DMS 273 (cell line): ENCODE measurements around the gene ADAMTSL2.

Experiments used
- DNase-seq: peaks from one replicate; lab custom pipeline; 2025; ENCODE audit not compliant: unreplicated experiment; lab: John Stamatoyannopoulos, UW

The ADAMTSL2 gene

DNA sequence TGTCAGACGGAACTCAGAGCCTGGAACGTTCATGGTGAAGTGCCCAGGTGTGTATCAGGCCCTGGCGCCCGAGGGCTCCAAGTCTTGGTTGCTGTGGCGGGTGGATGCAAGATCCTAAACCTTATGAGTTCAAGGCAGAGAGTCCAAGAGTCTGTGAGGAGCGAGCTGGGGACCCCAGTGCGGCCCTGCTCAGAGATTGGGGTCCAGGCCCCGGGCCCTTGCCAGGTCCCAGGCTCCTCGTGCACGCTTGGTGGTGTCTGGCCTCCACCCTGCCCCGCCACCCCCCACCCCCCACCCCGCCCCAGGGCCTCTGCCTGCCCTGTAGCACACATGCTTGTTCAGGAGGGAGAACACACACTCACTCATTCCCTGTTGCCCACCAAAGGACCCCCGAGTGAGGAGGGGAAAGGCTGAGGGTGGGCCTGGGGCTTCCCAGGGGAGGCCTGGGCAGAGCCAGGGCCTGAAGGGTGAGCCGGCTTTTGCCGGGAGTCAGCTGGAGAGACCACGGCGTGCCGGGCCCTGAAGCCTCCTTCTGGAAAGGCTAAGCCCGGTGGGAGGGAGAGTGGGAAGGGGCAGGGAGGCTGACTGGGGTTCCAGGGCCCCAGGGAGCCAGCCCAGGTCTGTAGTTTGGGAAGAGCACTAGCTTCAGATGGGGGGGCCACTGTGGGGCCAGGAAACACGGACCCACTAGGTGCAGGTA is 37.5 kb downstream of the ADAMTSL2 start:
- no peak for DNase-seq

DNA sequence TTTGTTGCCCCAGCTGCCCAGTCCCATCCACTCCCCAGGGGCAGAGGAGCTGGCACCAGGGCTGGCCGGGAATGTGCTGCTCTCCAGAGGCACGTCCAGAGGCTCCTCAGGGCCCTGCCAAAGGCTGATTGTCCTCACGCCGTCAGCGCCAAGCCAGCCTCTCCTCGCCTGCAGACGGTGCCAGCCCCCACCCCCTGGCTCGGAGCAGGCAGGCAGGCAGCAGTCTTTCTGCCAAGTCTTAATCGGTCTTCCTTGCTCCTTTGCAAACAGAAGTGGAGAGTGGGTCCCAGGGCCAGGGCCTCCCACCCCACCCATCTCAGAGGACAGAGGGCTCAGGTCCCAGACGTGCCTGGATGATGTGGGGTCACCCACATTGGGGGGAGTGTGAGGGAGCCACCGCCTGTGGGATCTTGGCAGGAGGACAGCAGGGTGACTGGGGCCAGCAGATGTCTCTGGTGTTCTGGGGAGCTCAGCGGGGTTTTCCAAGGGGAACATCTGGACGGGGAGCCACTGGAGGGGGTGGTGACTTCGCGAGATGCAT is 38.4 kb downstream of the ADAMTSL2 start:
- peak; percentile 87 for DNase-seq

DNA sequence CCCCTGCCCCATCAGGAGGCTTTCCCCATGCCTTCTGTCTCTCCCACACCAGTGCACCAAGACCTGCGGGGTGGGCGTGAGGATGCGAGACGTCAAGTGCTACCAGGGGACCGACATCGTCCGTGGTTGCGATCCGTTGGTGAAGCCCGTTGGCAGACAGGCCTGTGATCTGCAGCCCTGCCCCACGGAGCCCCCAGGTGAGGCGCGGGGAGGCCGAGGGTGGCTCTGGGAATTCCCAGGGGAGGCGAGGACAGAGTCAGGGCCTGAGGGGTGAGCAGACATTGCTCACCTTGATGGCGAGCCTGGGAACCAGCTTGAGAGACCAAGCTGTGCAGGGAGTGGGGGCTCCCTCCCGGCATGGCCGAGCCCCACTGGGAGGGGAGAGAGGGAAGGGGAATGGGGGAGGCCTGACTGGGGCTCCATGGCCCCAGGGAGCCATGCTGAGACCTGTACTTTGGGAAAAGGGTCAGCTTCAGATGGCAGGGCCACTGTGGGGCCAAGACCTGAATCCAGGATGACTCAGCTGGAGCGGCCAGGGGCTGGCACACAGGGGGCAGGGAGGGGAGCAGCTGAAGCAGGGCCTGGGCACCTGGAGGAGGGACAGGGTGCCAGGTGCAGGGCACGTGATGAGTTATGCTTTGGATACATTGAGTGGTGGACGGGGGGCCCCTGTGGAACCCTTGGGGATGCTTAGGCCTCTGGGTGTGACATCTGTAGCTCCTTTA is 39.4 kb downstream of the ADAMTSL2 start:
- DNase-seq: no peak

DNA sequence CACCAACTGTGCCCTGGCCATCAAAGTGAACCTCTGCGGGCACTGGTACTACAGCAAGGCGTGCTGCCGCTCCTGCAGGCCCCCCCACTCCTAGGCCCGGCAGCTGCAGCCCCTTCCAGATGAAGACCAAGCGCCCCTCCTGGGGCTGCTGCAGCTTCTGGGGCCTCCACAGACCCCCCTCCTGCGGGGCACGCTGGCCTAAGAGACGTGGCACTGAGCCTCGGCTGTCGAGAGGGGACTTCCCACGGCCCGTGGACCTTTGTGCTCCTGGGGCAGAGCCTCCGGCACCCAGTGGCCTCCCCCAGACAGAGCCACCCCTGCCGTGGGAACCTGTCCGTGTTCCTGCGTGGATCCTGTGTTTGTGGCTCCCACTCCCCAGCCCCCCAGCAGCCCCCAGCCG is 40.3 kb downstream of the ADAMTSL2 start:
- no peak for DNase-seq

DNA sequence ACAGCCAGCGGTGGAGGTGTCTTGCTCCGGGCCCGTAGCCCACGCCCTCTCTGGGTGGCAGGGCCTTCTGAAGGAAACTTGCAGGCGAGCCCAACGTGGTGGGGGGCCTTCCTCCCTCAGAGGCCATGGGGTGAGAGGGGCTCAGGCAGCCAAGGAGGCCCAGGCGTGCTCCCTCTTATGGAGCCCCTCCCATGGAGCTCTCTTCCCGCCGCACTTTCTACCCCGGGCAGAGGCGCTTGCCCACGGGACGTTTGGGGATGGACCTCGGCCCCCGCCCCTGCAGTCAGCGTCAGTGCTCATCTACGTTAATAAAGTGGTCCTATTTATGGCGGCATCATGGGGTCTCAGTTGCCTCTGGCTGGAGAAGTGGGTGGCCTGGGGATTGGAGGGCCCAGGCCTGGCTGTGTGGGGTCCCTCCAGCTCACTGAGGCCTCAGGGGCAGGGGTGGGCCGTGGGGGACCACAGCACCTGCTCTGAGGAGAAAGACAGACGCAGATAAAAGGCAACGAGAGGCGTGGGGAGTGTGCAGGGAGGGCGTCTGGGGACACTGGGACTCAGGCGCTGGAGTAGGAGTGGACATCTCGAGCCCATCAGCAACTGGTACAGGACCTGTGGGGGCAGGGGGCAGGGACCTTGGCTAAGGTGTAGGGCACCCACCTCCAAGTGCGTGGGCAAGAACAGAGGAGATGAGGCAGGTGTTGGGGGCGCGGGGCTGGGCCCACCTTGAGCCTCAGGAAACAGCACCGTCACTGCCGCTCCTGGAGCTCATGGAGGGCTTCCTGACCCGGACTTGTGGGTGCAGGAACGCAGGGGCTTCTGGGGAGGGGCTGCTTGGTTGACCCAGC is 40.9 kb downstream of the ADAMTSL2 start:
- DNase-seq: no peak

DNA sequence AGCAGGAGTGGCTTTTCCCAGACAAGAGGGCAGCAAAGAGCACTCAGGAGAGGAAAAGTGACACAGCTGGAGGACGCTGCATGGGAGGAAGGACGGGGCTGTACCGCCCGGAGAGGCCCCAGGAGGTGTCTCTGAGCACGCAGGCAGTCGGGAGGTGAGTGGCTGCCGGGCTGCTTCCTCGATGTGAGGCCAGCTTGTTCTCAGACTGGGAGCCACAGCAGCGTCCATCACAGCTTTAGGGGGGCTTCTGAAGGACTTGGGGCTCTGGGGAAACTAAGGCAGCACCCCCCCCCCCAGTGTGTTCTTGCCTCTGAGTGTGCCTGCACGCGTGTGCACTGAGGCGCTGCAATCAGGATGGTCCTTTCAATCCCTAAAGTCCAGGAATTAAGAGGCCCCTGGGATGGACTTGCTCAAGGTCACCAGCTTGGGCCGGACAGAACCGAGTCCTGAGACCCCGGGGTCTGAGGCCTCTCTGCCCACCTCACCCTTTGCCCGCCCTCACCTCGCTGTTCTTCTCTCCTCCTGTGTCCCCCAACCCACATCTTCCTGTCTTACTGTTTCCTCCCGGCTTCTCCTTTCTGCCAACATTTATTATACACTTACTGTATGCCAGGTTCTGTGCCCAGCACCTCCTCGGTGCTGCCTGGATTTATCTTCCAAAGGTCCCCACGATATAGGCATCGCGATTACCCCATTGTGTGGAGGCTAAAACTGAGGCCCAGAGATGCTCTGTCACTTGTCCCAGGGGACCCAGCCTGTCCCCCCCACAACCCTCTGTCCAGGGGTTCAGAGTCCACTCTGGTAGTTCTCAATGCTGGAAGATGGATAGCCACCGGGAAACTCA is 41.7 kb downstream of the ADAMTSL2 start:
- no peak for DNase-seq

DNA sequence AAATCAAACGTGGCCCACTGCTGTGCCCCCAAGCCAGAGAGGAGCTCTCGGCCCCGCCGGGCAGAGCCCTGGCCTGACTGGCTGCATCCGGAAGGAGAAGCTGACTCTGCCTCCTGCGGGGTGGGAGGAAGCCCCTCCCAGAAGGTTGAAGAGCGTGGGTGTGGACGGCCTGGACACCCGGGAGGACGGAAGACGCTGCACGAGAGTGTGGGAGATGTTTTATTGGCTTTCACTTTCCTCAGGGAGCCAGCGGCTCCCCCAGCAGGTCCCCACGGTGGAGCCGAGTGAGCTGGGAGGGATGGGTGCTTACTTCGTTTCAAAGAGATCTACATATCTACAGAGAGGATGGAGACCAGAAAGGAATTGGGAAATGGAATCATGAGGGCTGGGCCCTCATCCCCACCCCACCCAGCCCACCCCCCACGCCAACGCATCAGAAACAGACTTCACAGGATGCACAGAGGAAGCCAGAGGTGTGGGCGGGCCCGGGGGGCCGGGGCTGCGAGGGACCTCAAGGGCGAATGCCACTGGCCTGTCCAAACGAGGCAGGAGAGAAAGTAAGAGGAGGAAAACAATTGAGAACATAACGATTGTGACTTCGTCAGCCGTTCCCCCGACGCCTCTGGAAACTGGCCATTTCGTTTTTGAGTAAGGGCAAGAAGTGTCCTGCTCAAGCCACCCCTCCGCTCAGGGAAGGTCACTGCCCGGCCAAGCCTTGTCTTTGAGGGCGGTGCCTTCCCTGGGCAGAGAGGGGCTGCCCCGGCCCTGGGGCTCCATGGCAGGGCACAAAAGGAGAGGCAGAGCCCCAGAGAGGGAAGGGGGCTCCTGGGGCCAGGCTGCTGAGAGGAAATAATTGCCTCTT is 42.6 kb downstream of the ADAMTSL2 start:
- DNase-seq: no peak

DNA sequence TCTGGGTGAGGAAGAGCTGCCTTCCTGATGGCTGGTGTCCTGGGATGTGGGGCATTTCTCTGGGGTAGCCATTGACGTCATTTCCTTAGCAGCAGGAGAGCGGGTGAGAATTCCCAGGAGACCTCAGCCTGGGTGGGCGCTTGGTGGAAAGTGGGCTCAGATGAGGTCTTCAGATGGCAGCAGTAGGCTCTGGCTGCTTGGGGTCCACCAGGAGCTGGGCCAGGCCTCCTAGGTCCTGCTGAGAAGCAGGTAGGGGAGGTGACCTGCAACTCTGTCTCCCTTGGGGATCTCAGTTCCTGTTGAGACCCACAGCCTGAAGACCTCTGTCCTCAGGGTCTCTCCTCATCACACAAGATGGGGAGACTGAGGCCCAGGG is 43.2 kb downstream of the ADAMTSL2 start:
- DNase-seq: no peak

DNA sequence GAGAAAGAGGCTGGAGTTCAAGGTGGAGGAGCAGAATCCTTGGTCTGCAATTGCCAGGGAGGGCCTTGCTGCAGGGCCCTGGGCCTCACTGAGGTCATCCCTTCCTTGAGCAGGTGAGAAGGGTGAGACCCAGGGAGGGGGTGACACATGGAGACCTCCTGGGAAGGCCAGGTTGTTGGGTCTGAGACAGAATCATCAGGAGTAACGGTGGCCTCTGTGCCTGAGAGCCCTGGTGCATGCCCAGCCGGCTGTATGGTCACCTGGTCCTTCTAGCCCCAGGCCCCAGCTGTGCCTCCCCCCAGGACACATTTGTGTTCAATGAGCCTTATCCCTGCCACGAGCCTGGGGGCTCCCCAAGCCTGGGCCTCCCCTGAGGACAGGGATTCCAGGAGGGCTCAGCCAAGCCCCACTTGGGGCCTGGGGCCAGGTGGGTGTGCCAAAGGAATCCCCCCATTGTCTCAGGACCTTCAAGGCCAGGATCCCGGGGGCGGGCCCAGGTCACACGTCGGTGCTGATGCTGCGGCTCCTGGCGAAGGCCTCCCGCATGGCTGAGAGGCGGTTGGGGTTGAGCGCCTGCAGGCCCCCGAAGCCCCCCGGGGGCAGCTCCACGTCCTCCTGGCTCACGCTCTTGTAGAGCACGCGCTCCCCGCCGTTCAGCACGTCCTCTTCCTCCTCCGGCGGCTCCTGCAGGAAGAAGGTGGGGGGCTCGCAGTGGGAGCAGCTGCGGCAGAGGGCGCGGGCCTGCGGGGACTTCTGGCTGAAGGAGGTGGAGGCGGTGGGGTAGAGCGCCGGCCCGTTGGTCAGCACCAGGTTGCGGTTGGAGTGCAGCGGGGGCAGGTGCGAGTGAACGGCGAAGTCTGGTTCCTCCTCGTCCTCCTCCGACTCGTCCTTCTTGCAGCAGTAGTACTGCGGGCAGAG is 44.3 kb downstream of the ADAMTSL2 start:
- no peak for DNase-seq

DNA sequence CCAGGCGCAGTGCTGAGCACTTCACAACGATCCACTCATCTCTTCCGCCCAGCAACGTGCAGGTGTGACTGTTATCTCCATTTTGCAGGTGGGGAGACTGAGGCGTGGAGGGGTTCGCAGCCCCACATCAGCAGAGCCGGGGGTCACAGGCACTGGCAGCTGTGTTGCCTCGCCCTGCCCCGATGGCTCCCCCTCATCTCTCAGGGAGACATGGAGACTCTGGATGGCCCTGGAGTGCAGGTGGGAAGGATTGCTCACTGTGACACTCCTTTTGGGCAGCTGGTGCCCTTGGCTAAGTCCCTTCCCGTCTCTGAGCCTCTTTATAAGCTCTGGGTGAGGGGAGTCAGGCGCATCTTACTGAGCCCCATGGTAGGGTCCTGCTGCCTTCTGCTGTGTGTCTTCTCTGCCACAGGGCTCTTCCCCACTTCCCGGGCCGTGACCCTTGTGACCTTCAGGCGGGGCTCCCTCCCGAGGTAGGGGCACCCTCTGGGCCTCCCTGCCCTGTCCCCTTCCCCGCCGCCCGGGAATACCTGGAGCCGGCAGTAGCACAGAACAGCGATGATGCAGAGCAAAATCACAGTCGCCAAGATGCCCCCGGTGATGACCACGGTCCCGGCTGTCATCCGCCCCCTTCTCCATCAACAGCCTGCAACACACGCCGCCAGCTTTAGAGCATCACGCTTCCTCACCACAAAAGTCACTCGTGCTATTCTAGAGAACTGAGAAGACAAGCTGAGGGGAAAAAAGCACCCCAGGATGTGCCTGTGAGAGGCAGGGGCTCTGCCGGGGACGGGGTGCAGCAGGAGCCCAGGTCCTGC is 45.3 kb downstream of the ADAMTSL2 start:
- DNase-seq: no peak

DNA sequence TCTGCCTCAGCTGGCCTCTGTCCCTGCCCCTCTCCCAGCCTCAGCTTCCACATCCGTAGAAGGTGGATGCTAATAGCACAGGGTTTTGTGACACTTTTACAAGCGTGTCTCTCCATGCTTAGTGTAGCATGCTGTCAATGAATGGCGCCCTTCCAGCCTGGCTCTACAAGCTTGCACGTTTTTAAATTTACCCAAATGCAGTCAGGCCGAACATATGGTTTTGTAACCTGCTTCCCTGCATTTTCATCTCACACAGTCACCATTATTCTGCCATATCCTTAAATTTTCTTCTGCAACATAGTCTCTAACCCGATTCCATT is 45.9 kb downstream of the ADAMTSL2 start:
- DNase-seq: peak; percentile 54

DNA sequence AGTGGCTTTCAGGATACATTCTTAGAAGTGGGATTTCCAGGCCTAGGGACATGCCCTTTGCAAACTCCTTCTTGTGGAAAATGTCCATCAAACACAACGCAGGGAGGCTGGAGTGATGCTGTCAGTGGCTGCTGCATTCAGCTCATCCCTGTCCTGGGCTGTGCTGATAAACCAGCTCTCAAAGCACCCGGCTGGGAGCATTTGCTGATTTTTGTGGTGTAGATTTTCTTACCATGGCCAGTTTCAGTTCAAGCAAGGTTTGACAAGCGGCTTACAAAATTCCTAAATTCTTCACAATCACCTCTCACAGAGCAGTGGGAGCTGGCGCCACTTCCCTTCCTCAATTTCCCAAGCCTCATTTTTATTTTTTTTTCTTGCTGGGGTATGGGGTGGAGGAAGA is 46.5 kb downstream of the ADAMTSL2 start:
- no peak for DNase-seq

DNA sequence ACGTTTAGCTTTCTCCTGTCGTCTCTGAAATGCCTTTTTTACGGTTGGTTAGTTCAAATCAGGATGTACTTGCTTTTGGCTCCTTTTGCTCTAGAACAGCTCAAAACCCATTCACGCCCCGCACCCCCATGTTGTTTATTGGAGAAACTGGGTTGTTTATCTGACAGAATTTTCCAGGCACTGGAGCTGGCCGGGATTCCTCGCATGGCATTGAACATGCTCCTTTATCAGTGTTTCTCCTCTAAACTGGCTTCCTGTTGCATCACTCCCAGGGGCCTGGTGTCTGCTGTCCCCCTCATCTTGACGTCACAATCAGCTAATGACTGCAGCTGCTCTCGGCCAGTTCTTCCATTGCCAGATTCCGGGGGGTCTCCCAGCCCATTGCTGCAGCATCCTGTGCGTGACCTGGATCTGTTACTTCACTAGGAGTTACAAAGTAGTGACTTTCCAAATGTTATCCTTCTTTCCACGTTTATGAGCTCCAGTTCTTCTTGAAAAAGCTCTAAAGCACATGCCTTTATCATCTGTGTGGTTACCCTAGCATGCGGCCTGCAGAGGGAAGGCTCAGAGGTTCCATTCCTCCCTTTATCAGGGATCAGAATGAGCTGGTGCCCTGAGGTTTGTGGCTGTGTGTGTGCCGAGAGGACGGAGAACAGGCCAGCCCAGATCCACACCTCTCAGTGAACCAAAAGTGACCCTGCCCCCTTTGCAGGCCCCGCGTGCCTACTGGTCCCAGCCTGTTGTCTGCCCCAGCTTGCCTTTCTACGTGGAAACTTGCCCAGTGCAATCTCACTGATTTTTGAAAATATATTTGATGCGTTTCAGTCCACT is 47.2 kb downstream of the ADAMTSL2 start:
- DNase-seq: no peak

DNA sequence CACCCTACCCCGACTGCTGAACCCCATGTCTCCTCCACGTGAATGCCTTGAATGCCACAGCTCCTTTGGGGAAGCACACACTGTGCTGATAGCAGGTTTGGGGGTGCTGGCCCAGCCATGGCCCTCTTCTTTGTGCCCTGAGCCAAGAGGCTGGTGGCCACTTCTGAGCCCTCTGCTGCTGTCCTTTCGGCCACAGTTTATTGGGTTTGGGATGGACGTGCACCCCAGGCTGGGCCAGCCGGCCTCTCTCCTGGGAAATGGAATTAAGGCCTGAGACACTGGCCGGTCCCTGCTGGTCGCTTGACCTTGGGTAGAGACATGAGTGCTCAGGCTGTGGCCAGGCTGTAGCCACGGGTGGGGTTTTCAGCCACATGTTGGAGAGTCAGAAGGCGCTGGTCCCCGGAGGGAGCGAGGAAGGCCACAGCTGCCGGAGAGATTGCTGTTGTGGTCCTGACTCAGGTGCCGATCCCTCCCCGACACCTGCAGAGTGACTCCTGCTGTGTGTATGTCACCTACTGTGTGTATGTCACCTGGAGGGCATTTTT is 48.1 kb downstream of the ADAMTSL2 start:
- no peak for DNase-seq

DNA sequence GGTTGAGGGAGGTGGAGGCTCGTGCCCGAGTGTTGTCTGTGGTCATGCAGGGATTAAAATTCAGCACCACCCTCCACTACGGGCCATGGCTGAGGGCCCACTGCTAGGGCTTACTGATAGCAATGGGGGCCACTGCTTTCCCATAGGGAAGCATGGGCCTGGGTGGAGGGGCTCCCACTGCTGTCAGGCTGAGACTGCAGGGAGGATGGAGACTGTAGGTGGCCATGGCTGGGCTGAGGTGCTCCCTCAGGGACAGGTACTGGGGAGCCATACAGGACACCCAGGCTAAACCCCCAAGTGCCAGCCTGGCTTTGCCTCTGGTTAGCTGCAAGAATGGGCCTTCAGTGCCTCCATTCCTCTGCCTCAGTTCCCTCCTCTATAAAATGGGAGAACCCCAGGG is 48.6 kb downstream of the ADAMTSL2 start:
- DNase-seq: no peak

DNA sequence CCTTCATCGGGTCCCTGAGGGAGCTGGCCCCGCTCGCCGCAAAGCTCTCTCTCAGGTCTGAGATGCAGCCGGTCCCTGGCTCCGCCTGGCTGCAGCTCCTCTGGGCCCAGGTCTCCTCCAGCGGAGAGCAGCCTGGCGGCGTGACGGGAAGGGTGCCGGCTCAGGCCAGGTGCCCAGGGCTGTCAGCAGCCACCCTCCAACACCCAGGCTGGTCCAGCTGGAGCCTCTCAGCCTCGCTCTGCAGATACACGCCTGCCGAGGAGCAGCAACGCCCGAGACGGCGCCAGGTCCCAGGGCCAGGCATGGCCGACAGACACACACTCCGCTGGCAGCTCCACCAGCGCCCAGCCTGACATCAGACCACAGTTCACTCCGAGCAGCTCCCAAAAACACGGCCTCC is 49.1 kb downstream of the ADAMTSL2 start:
- no peak for DNase-seq

DNA sequence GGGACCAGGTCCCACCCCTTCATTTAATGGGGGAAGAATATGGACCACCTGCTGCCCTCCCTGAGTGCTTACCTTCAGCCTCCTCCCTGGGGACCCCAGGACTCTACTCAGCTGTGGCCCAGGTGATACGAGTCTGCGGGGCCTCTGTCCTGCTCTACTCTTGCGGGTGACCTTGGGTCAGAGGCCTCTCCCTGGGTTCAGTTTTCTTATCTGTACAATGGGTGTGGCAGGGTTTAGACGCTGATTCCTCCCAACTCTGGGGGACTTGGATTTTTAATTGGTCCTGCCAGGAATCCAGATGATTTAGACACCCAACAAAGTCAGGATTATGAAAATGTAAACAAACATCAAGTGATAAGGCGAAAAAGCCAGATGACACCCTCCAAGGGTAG is 49.7 kb downstream of the ADAMTSL2 start:
- DNase-seq: no peak
